H1 (cell line): ENCODE data around the gene STAM2. TPM values are rescaled to one million over a fixed set of nuclear protein-coding genes. Genes with fewer than 3 reads are reported as not detected.
"Not testable (repeated sequence)": the region's sequence is repeated elsewhere in the genome, so short reads cannot be mapped to it uniquely, and the experiment has no call there.

ENCODE experiments used
- CTCF ChIA-PET: fragments of 300-600 bp; sonication (Branson Sonifier 250); formaldehyde crosslinking; loops from one replicate; lab custom pipeline; 2021; ENCODE audit not compliant: partially characterized antibody; lab: Charles Lee
- POLR2A ChIA-PET: fragments of 300-600 bp; sonication (Branson Sonifier 250); formaldehyde crosslinking; loops from one replicate; lab custom pipeline; 2021; ENCODE audit warnings: inconsistent platforms; ENCODE audit not compliant: partially characterized antibody; lab: Charles Lee
- DNase-seq, 2 experiments: peaks; one replicate each; pipeline versions ENCODE4 v3.0.0 to v3.0.0-alpha.2; 2010 to 2022; ENCODE audit warnings: low spot score in 2 of 2, low read depth in 1 of 2, mixed read lengths in 1 of 2
- FAIRE-seq: peaks from 2 replicates; lab custom pipeline; 2011; peaks lifted over from hg19 to GRCh38; lab: Jason Lieb, UNC
- H2AFZ ChIP-seq: 2 replicates; pipeline ENCODE4 v1.8.1; 2012; ENCODE audit warnings: low read length, inconsistent platforms
- H2AK5ac ChIP-seq: 2 replicates; pipeline ENCODE4 v1.6.1; 2013; ENCODE audit warnings: low read depth, low read length
- H2BK120ac ChIP-seq: replicated peaks from 2 replicates; pipeline ENCODE3; 2013; ENCODE audit warnings: low read depth, low read length, inconsistent platforms
- H2BK12ac ChIP-seq: 2 replicates; pipeline ENCODE4 v1.6.1; 2013; ENCODE audit warnings: low read depth, low read length
- H2BK15ac ChIP-seq: 2 replicates; pipeline ENCODE4 v1.6.1; 2013; ENCODE audit warnings: low read length
- H2BK20ac ChIP-seq: 2 replicates; pipeline ENCODE4 v1.6.1; 2013; ENCODE audit warnings: low read length
- H2BK5ac ChIP-seq: 2 replicates; pipeline ENCODE4 v1.6.1; 2013; ENCODE audit warnings: low read depth, low read length
- H3K14ac ChIP-seq: 2 replicates; pipeline ENCODE4 v1.6.1; 2013; ENCODE audit warnings: inconsistent platforms; ENCODE audit not compliant: insufficient read length
- H3K18ac ChIP-seq: 2 replicates; pipeline ENCODE4 v1.6.1; 2013; ENCODE audit warnings: low read length; ENCODE audit errors: extremely low read depth
- H3K23ac ChIP-seq: 2 replicates; pipeline ENCODE4 v1.6.1; 2013; ENCODE audit warnings: inconsistent platforms; ENCODE audit not compliant: insufficient read length
- H3K23me2 ChIP-seq: 2 replicates; pipeline ENCODE4 v1.6.1; 2013; ENCODE audit warnings: low read depth, low read length
- H3K27ac ChIP-seq: 2 replicates; pipeline ENCODE4 v1.6.1; 2011; ENCODE audit warnings: low read depth, low read length, inconsistent platforms
- H3K27me3 ChIP-seq, 4 experiments: replicated peaks in 1 of 4; 1 replicate in 1 of 4; 2 replicates in 3 of 4; pipeline versions ENCODE4 v1.6.1 to v1.8.1; 2011 to 2013; ENCODE audit warnings: low read length in 3 of 4, mild to moderate bottlenecking in 3 of 4, inconsistent platforms in 2 of 4, mixed read lengths in 2 of 4, moderate library complexity in 1 of 4; ENCODE audit not compliant: control insufficient read depth in 3 of 4, insufficient read depth in 3 of 4; ENCODE audit errors: extremely low read depth in 1 of 4
- H3K36me3 ChIP-seq, 4 experiments: 2 replicates each; pipeline versions ENCODE4 v1.6.1 to v1.8.1; 2011 to 2013; ENCODE audit warnings: mild to moderate bottlenecking in 4 of 4, low read length in 3 of 4, moderate library complexity in 2 of 4, control low read depth in 1 of 4, inconsistent platforms in 1 of 4; ENCODE audit not compliant: insufficient read depth in 4 of 4, control insufficient read depth in 2 of 4
- H3K4ac ChIP-seq: replicated peaks from 2 replicates; pipeline ENCODE3; 2013; ENCODE audit warnings: low read length, low read depth, mixed read lengths, inconsistent platforms; ENCODE audit not compliant: insufficient read length
- H3K4me1 ChIP-seq, 4 experiments: replicated peaks in 1 of 4; 1 replicate in 1 of 4; 2 replicates in 3 of 4; pipeline versions ENCODE4 v1.6.1 to v1.8.1; 2011 to 2013; ENCODE audit warnings: low read length in 3 of 4, inconsistent platforms in 2 of 4, mixed read lengths in 1 of 4; ENCODE audit not compliant: insufficient read depth in 4 of 4, control insufficient read depth in 3 of 4
- H3K4me2 ChIP-seq, 2 experiments: 2 replicates each; pipeline versions ENCODE4 v1.6.1 to v1.8.1; 2011 to 2013; ENCODE audit warnings: low read depth in 2 of 2, low read length in 2 of 2, control low read depth in 1 of 2, inconsistent platforms in 1 of 2, mild to moderate bottlenecking in 1 of 2; ENCODE audit not compliant: insufficient read depth in 1 of 2
- H3K4me3 ChIP-seq, 4 experiments: fragments of 200-600, 300-600 bp in 1 of 4; sonication (generic), shearing (Covaris generic), sonication (Bioruptor Twin) in 1 of 4; 2 replicates each; pipeline versions ENCODE4 v1.5.1 to v1.8.1; 2011 to 2016; ENCODE audit warnings: low read length in 4 of 4, low read depth in 3 of 4, control low read depth in 2 of 4, inconsistent platforms in 2 of 4, mild to moderate bottlenecking in 2 of 4, mixed read lengths in 1 of 4, moderate library complexity in 1 of 4; ENCODE audit not compliant: insufficient read depth in 2 of 4; ENCODE audit errors: extremely low read depth in 1 of 4
- H3K56ac ChIP-seq: replicated peaks from 2 replicates; pipeline ENCODE3; 2013; ENCODE audit warnings: low read depth, mild to moderate bottlenecking, mixed read lengths, low read length, inconsistent platforms; ENCODE audit not compliant: insufficient read length
- H3K79me1 ChIP-seq: 2 replicates; pipeline ENCODE4 v1.6.1; 2013; ENCODE audit warnings: low read depth, low read length, control low read depth
- H3K79me2 ChIP-seq, 2 experiments: 2 replicates each; pipeline versions ENCODE4 v1.6.1 to v1.8.1; 2012 to 2013; ENCODE audit warnings: low read length in 2 of 2, mild to moderate bottlenecking in 2 of 2, inconsistent platforms in 1 of 2; ENCODE audit not compliant: insufficient read depth in 2 of 2, control insufficient read depth in 1 of 2
- H3K9ac ChIP-seq, 4 experiments: replicated peaks in 1 of 4; 1 replicate in 1 of 4; 2 replicates in 3 of 4; pipeline versions ENCODE4 v1.6.1 to v1.8.1; 2011 to 2013; ENCODE audit warnings: low read depth in 3 of 4, low read length in 3 of 4, control low read depth in 2 of 4, mild to moderate bottlenecking in 2 of 4, moderate library complexity in 2 of 4, inconsistent platforms in 1 of 4; ENCODE audit errors: extremely low read depth in 1 of 4
- H3K9me3 ChIP-seq, 2 experiments: 2 replicates each; pipeline versions ENCODE4 v1.6.1 to v1.8.1; 2012 to 2013; ENCODE audit warnings: mild to moderate bottlenecking in 2 of 2, moderate library complexity in 2 of 2, control low read depth in 1 of 2, inconsistent platforms in 1 of 2, low read depth in 1 of 2, low read length in 1 of 2, mixed read lengths in 1 of 2; ENCODE audit not compliant: insufficient read depth in 2 of 2
- H4K20me1 ChIP-seq, 2 experiments: replicated peaks in 1 of 2; 2 replicates each; pipeline versions ENCODE3 to v1.8.1; 2011 to 2013; ENCODE audit warnings: inconsistent platforms in 2 of 2, low read length in 2 of 2, mild to moderate bottlenecking in 1 of 2; ENCODE audit not compliant: insufficient read depth in 2 of 2, control insufficient read depth in 1 of 2
- H4K5ac ChIP-seq: 2 replicates; pipeline ENCODE4 v1.6.1; 2013; ENCODE audit warnings: low read length, low read depth, mixed read lengths, inconsistent platforms; ENCODE audit not compliant: insufficient read length
- H4K8ac ChIP-seq: 2 replicates; pipeline ENCODE4 v1.8.0; 2013; ENCODE audit warnings: mild to moderate bottlenecking, moderate library complexity, low read length, inconsistent platforms; ENCODE audit not compliant: insufficient read depth; ENCODE audit errors: extremely low read depth
- H4K91ac ChIP-seq: replicated peaks from 2 replicates; pipeline ENCODE3; 2013; ENCODE audit warnings: low read length, mixed read lengths, inconsistent platforms; ENCODE audit not compliant: insufficient read length
- WGBS, 2 experiments: shearing (Covaris generic) in 1 of 2; methylation state at CpG; one replicate each; pipeline versions ENCODE4 v1.1.6 to v1.1.7; 2013 to 2015; ENCODE audit warnings: low lambda C conversion rate in 2 of 2, mixed read lengths in 2 of 2, inconsistent platforms in 1 of 2, low coverage in 1 of 2, missing lambda C conversion rate in 1 of 2; ENCODE audit not compliant: insufficient replicate concordance in 2 of 2, insufficient coverage in 1 of 2, insufficient read length in 1 of 2; ENCODE audit errors: extremely low coverage in 1 of 2, missing lambda C conversion rate in 1 of 2; 5-methylcytosine and 5-hydroxymethylcytosine counted together
- polyA plus RNA-seq, 7 experiments: library from polyadenylated mRNA; depleted of rRNA in 3 of 7; stranded (reverse) in 5 of 7; unstranded in 2 of 7; fragments of >200 nt in 5 of 7; fragments of 200-250 nt in 2 of 7; gene quantifications; 1 replicate in 5 of 7; 2 replicates in 1 of 7; 4 replicates in 1 of 7; pipeline versions ENCODE4 v1.2.1 to v1.2.3, GENCODE V29; 2011 to 2013; ENCODE audit warnings: missing spikeins in 2 of 7, mixed read lengths in 2 of 7
- total RNA-seq: library from RNA; stranded (reverse); fragmentation: NEBNext Ultra II Directional; extraction: Animal tissue kit (Norgen Biotek cat#: 25700); gene quantifications from 2 replicates; pipeline ENCODE4 v1.2.1, GENCODE V29; 2021

The STAM2 gene
- total and polyA plus RNA-seq, 2 of the 8 experiments (the other 6 are each of a cell fraction or from before 2014, with no cell fraction given), result 5.4 to 9.4 TPM

DNA sequence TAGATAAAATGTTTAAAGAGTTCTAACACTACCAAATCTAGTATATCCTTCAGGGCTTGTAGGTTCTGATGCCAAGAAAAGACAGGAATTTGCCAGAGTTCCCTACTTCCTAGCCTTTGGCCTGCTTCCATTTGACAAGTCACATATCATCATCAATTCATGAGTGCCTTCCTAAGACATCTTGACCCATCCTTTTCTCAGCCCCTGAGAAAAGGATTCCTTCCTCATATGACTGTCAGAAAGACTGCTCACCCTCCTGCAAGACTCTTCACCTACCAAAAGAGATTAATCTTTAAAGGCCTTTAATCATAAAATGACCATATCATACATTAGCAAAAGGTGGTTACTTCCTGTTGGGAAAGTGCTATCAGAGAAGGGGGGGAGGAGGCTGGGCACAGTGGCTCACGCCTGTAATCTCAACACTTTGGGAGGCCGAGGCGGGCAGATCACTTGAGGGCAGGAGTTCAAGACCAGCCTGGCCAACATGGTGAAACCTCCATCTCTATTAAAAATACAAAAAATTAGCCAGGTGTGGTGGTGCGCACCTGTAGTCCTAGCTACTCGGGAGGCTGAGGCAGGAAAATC is 3.3 kb downstream of the STAM2 start:
- not testable (repeated sequence) for H2AK5ac ChIP-seq, H3K9me3 ChIP-seq, H3K9ac ChIP-seq, H3K4me3 ChIP-seq, H3K18ac ChIP-seq, H2AFZ ChIP-seq, H4K8ac ChIP-seq, H3K56ac ChIP-seq, H4K20me1 ChIP-seq, H3K14ac ChIP-seq, H2BK15ac ChIP-seq, H3K27ac ChIP-seq, H3K23ac ChIP-seq, H3K4me1 ChIP-seq, DNase-seq, H3K36me3 ChIP-seq, H2BK5ac ChIP-seq, H4K5ac ChIP-seq, H3K4me2 ChIP-seq, H3K79me1 ChIP-seq, H2BK12ac ChIP-seq, H4K91ac ChIP-seq, H3K23me2 ChIP-seq, H3K4ac ChIP-seq, H3K27me3 ChIP-seq, H2BK120ac ChIP-seq, FAIRE-seq, H2BK20ac ChIP-seq
- ChIA-PET CTCF (interaction anchor here (2.3 kb wide), 1 partner anchor 9 kb away, joined by 8 read pairs; no protein-coding TSS in a partner anchor), POLR2A (interaction anchor here (1.2 kb wide), 1 partner anchor 129 kb away, joined by 3 read pairs; no protein-coding TSS in a partner anchor)
- WGBS, 2 experiments, result 97% methylated on average over 5 of the region's 5 CpGs; no CpG with 5 or more reads in 1 of the 2 experiments
- H3K79me2 ChIP-seq, result peaks cover 0 to 24% of the 10 kb centered on the region in 2 experiments; a peak in 2 of 4 replicates
